ENCODE results near the gene HK1. TPM values are rescaled to one million over a fixed set of nuclear protein-coding genes. Genes with fewer than 3 reads are reported as not detected.

Gene HK1
- total RNA-seq, 4 donors from 2014 or later: 119 to 142 (median 141) TPM

DNA sequence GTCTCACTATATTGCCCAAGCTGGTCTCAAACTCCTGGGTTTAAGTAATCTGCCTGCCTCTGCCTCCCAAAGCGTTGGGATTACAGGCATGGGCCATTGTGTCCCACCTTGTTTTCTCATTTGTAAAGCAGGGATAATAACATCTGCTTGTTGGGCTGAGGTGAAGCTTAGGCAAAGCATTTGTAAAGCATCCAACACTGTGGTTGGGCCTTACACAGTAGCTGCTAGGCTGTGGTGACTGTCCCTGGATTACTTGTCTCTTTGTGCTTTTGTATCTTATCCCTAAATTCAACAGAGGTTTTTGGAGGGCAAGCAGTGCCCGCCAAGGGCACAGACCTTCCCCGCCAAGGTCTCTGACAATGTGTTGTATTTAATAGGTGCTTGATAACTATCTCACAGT lies 43.8 kb upstream of the HK1 start:
- H3K27me3 ChIP-seq: no peaks in the 10 kb centered on the region
- H3K4me1 ChIP-seq: peaks cover 13% of the 10 kb centered on the region
- no peaks in the 10 kb centered on the region for H3K36me3 ChIP-seq
- no peak for DNase-seq (ENCODE audit: low spot score in 2 of 2)
- no peaks in the 10 kb centered on the region for H3K9me3 ChIP-seq
- no peak overlapping the region for H3K27ac ChIP-seq
- H3K4me3 ChIP-seq: no peak overlapping the region
- TF ChIP-seq EP300 (IDR thresholded peaks at IDR 0.05) (no peak), POLR2A (IDR thresholded peaks at IDR 0.05) (no peak), POLR2AphosphoS5 (IDR thresholded peaks at IDR 0.05) (no peak)
- TF ChIP-seq, protein P1, sequence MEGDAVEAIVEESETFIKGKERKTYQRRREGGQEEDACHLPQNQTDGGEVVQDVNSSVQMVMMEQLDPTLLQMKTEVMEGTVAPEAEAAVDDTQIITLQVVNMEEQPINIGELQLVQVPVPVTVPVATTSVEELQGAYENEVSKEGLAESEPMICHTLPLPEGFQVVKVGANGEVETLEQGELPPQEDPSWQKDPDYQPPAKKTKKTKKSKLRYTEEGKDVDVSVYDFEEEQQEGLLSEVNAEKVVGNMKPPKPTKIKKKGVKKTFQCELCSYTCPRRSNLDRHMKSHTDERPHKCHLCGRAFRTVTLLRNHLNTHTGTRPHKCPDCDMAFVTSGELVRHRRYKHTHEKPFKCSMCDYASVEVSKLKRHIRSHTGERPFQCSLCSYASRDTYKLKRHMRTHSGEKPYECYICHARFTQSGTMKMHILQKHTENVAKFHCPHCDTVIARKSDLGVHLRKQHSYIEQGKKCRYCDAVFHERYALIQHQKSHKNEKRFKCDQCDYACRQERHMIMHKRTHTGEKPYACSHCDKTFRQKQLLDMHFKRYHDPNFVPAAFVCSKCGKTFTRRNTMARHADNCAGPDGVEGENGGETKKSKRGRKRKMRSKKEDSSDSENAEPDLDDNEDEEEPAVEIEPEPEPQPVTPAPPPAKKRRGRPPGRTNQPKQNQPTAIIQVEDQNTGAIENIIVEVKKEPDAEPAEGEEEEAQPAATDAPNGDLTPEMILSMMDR (IDR thresholded peaks at IDR 0.05): no peak
- WGBS: 100% methylated on average over 3 of the region's 3 CpGs

DNA sequence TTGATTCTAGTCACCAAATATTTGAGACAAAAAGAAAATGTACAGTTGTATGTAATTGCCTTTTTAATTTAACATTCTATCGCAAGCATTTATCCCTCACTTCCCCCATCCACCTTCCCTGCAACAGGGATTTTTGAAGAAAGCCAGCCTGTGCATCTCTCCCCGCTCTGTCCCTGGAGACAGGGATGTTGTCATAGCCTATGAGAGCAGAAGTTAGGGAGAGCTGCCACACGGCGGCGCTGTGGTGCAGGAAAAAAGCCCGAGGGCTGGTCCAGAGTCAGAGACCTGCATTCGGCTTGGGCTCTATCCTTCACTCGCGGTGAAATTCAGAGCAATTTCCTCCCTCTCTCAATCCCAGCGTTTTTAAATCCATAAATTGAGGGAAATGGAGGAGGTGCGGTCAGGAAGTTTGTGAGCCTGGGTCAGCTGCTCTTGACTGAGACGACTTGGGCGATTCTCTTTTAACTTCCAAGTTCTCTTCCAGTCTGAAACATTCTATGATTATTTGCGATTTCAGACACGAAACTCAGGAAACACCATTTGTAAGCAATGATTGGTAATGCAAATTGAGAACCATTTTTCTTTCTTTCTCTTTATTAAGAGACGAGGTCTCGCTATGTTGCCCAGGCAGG lies 40.7 kb upstream of the HK1 start:
- DNase-seq (ENCODE audit: low spot score in 2 of 2): peak; percentile 92 to 93
- H3K9me3 ChIP-seq: no peaks in the 10 kb centered on the region

DNA sequence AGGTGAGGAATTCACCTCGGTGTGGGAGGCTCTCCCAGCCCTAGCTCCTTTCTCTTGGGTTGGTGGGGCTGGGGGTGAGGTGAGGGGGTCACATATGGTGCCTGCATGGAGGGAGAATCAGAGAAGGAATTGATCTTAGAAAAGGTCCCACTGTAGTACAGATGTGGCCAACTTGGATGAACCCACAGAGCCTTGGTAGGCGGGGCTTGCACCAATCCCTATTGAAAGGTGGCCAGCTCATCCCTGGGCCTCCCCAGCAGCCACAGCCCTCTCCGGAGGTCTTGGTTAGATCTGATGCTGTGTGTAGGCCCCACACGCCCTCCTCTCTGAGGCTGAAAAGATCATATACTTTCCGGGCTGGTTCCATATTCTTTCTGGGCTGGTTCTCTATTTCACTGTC lies 39.2 kb upstream of the HK1 start:
- no peak overlapping the region for H3K27ac ChIP-seq
- 78% methylated on average over 5 of the region's 5 CpGs for WGBS

More for the DNA sequence above, 40.7 kb upstream of the HK1 start:
- Histone ChIP-seq H3K36me3 (no peaks in the 10 kb centered on the region), H3K4me3 (no peak overlapping the region), H3K27me3 (no peaks in the 10 kb centered on the region), H3K27ac (no peak overlapping the region), H3K4me1 (peaks cover 17% of the 10 kb centered on the region)
- TF ChIP-seq, protein P1 (IDR thresholded peaks at IDR 0.05): peak; percentile 76 to 99
- peak in 2 of 3 donors; percentile 24 to 37 for TF ChIP-seq POLR2AphosphoS5 (IDR thresholded peaks at IDR 0.05)
- TF ChIP-seq POLR2A (IDR thresholded peaks at IDR 0.05): no peak
- no peak for TF ChIP-seq EP300 (IDR thresholded peaks at IDR 0.05)
- WGBS: 25% methylated on average over 17 of the region's 17 CpGs

DNA sequence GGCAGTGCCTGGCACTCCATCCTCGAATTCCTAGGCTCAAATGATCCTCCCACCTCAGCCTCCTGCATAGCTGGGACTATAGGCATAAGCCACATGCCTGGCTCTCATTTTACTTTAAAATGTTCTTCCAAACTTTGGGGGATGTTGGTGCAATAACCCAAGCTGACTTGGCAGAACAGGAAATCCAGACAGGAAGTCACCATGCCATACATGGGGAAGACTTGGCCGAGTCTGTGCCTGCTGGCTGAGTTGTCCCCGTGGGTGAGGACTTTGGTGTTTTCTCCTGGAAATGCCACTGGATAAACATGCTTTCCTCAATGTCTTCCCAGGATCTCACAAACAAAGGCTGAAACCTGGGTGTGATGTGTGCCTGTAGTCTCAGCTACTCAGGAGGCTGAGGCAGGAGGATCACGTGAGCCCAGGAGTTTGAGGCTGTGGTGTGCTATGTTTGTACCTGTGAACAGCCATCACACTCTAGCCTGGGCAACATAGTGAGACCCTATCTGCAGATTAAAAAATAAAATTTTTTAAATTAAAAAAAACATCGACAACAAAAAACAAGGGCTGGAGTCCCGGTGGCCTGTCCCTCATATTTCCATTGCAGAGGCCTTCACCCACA lies 38.4 kb upstream of the HK1 start:
- H3K27ac ChIP-seq: no peak overlapping the region
- no peak overlapping the region for H3K4me3 ChIP-seq
- H3K4me1 ChIP-seq: peaks cover 17% of the 10 kb centered on the region
- TF ChIP-seq, protein P1 (IDR thresholded peaks at IDR 0.05): no peak
- no peak for TF ChIP-seq POLR2AphosphoS5 (IDR thresholded peaks at IDR 0.05)
- TF ChIP-seq EP300 (IDR thresholded peaks at IDR 0.05): no peak
- TF ChIP-seq POLR2A (IDR thresholded peaks at IDR 0.05): no peak
- H3K36me3 ChIP-seq: no peaks in the 10 kb centered on the region
- no peak for DNase-seq (ENCODE audit: low spot score in 2 of 2)
- 61% methylated on average over 6 of the region's 6 CpGs for WGBS
- no peaks in the 10 kb centered on the region for H3K27me3 ChIP-seq
- H3K9me3 ChIP-seq: no peaks in the 10 kb centered on the region

More for the DNA sequence above, 39.2 kb upstream of the HK1 start:
- no peaks in the 10 kb centered on the region for H3K36me3 ChIP-seq
- TF ChIP-seq POLR2A (IDR thresholded peaks at IDR 0.05) (no peak), POLR2AphosphoS5 (IDR thresholded peaks at IDR 0.05) (no peak), EP300 (IDR thresholded peaks at IDR 0.05) (no peak)
- TF ChIP-seq, protein P1 (IDR thresholded peaks at IDR 0.05): no peak
- no peak overlapping the region for H3K4me3 ChIP-seq
- H3K9me3 ChIP-seq: no peaks in the 10 kb centered on the region
- no peaks in the 10 kb centered on the region for H3K27me3 ChIP-seq
- peaks cover 17% of the 10 kb centered on the region for H3K4me1 ChIP-seq
- DNase-seq (ENCODE audit: low spot score in 2 of 2): no peak

DNA sequence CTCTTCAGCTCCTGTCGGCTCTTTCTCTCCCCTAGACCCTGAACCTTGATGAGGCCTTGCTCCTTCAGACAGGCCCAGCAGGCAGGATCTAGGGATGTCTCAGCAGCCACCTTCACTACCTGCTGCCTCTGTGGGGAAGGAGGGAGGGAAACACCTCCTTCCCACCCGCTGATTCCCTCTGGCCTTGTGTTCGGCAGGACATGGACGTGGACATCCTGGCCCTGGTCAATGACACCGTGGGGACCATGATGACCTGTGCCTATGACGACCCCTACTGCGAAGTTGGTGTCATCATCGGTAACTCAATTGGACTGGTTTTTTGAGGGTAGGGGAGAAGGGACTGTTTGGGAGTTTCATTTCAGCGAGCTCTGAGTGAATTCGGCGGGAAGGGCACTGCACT lies 37.8 kb upstream of the HK1 start:
- no peak for DNase-seq (ENCODE audit: low spot score in 2 of 2)
- Histone ChIP-seq H3K36me3 (no peaks in the 10 kb centered on the region), H3K27ac (no peak overlapping the region), H3K4me3 (no peak overlapping the region), H3K27me3 (no peaks in the 10 kb centered on the region), H3K4me1 (peaks cover 17% of the 10 kb centered on the region), H3K9me3 (no peaks in the 10 kb centered on the region)
- TF ChIP-seq POLR2A (IDR thresholded peaks at IDR 0.05): no peak
- no peak for TF ChIP-seq EP300 (IDR thresholded peaks at IDR 0.05)
- TF ChIP-seq POLR2AphosphoS5 (IDR thresholded peaks at IDR 0.05): no peak
- TF ChIP-seq, protein P1 (IDR thresholded peaks at IDR 0.05): no peak
- 95% methylated on average over 11 of the region's 11 CpGs for WGBS

All from suprapubic skin (tissue), 4 donors.